HG03064 (cell line): ENCODE results near the gene AP2M1.
A peak's percentile ranks its signal among the peaks of the same experiment; 100 is the strongest.

ENCODE experiments used
- ATAC-seq: cut with Tn5 transposase; IDR thresholded peaks from one replicate; pipeline ENCODE4 v1.9.1; 2021; ENCODE audit warnings: low read depth; ENCODE audit not compliant: unreplicated experiment

The AP2M1 gene

GRCh38 chr3:184218814-184219213, 44.2 kb downstream of the AP2M1 start:
- ATAC-seq = no peak

GRCh38 chr3:184222521-184222920, 47.9 kb downstream of the AP2M1 start:
- ATAC-seq = no peak

- ATAC-seq = no peak
Observed at GRCh38 chr3:184223946-184224345, 49.3 kb downstream of the AP2M1 start.

- no peak for ATAC-seq
Observed at GRCh38 chr3:184227481-184227935, 52.9 kb downstream of the AP2M1 start.

- ATAC-seq = no peak
Observed at GRCh38 chr3:184228376-184229137, 53.9 kb downstream of the AP2M1 start.

GRCh38 chr3:184229394-184230080, 54.9 kb downstream of the AP2M1 start, which contains the start of gene VWA5B2:
VWA5B2 (plus strand) TSS chr3:184229585; CDS start chr3:184230529, 944 bp downstream.
- ATAC-seq = peak; percentile 57

GRCh38 chr3:184230081-184230602, 55.5 kb downstream of the AP2M1 start:
- no peak for ATAC-seq

- no peak for ATAC-seq
Observed at GRCh38 chr3:184230603-184231528, 56.2 kb downstream of the AP2M1 start.

GRCh38 chr3:184231671-184232070, 57.0 kb downstream of the AP2M1 start:
- ATAC-seq = no peak

GRCh38 chr3:184233127-184233843, 58.6 kb downstream of the AP2M1 start:
- no peak for ATAC-seq
